Measurements from ENCODE around the gene OTUD3. TPM values are rescaled to one million over a fixed set of nuclear protein-coding genes. Genes with fewer than 3 reads are reported as not detected.
A peak's percentile ranks its signal among the peaks of the same experiment; 100 is the strongest.

OTUD3 gene, protein sequence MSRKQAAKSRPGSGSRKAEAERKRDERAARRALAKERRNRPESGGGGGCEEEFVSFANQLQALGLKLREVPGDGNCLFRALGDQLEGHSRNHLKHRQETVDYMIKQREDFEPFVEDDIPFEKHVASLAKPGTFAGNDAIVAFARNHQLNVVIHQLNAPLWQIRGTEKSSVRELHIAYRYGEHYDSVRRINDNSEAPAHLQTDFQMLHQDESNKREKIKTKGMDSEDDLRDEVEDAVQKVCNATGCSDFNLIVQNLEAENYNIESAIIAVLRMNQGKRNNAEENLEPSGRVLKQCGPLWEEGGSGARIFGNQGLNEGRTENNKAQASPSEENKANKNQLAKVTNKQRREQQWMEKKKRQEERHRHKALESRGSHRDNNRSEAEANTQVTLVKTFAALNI
- total RNA-seq (2014; rRNA removed; shearing (Covaris generic)) (3.2 and 4.8 TPM in 2 replicates), polyA plus RNA-seq (2016; fragmentation: Nextera tagmentation; extraction: Ambion mirVana) (1.7 and 1.8 TPM in 2 replicates)

DNA sequence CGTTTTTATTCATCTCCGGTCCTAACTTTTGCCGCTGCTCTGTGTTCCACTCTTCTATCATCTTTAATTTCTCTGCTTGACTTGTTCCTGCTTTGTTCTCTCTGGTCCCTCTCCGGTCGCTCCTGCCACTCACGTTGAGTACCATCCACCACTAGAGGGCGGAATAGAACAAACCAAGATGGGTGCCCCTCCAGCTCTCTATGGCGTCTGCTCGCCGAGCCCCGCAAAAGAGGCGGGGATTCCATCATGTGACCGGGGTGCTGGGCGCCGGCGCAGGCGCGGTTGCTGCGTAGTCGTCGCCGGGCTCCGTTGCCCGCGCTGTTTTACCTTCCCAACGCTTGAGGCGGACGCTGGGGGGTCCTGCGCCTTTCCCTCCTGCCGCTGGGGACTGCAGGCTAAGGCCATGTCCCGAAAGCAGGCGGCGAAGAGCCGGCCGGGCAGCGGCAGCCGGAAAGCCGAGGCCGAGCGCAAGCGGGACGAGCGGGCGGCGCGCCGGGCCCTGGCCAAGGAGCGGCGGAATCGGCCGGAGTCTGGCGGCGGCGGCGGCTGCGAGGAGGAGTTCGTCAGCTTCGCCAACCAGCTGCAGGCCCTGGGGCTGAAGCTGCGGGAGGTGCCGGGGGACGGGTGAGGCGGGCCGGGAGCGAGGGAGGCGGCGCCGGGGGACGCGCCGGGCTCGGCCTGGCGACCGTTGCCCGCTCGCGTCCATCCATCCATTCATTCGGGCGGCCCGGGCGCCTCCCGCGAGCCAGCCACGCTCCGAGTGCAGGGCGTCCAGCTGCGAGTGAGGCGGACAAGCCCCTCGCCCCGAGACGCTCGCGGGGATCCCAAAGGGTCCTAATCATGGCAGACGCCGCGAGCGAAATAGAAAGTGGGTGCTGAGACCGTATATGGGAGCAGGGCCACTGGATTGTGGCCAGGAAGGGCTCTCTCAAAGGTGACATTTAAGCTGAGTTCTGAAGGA lies at the start of gene OTUD3:
OTUD3 (plus strand) TSS at position 285 of the 961 bp plus-strand sequence; CDS start at position 404, 119 bp downstream.
- H3K27ac ChIP-seq, result peak within 1 kb of the TSS; percentile 82
- DNase-seq, result peak; percentile 99
- H2AFZ ChIP-seq, result peak within 1 kb of the TSS; percentile 99
- H3K9me2 ChIP-seq (ENCODE audit: insufficient read depth), result no peaks in the 10 kb centered on the region
- H3K9ac ChIP-seq, result peak within 1 kb of the TSS; percentile 88
- WGBS, 2 experiments (ENCODE audit: low coverage in 1 of 2, low lambda C conversion rate in 2 of 2, missing lambda C conversion rate in 2 of 2), result 1 to 2% methylated on average over 73 to 74 of the region's 97 CpGs
- H3K36me3 ChIP-seq (ENCODE audit: low read depth), result no peaks in the 10 kb centered on the region
- peaks cover 48% of the 10 kb centered on the region for H3K79me2 ChIP-seq (ENCODE audit: insufficient read depth)
- in situ Hi-C loops (cut with MboI), result no loop called here
- peaks cover 21% of the 10 kb centered on the region for H3K4me1 ChIP-seq (ENCODE audit: insufficient read depth)
- H3K9me3 ChIP-seq (ENCODE audit: low read depth), result no peaks in the 10 kb centered on the region
- TF ChIP-seq EZH2 (IDR thresholded peaks at IDR 0.05; ENCODE audit: insufficient read depth, poor library complexity, severe bottlenecking), result no peak
- no peak for TF ChIP-seq EZH2phosphoT487 (IDR thresholded peaks at IDR 0.05; ENCODE audit: insufficient read depth, low read depth)
- peak within 1 kb of the TSS; percentile 91 for H3K4me3 ChIP-seq
- H3F3A ChIP-seq (ENCODE audit: insufficient read depth), result peaks cover 17% of the 10 kb centered on the region
- peaks cover 4% of the 10 kb centered on the region; the same call in 1 of the 2 replicates for H4K20me1 ChIP-seq (ENCODE audit: insufficient read depth)
- H3K27me3 ChIP-seq (replicated peaks; ENCODE audit: insufficient read depth), result no peaks in the 10 kb centered on the region
- H3K4me2 ChIP-seq (ENCODE audit: unreplicated experiment), result peak within 1 kb of the TSS; percentile 89

DNA sequence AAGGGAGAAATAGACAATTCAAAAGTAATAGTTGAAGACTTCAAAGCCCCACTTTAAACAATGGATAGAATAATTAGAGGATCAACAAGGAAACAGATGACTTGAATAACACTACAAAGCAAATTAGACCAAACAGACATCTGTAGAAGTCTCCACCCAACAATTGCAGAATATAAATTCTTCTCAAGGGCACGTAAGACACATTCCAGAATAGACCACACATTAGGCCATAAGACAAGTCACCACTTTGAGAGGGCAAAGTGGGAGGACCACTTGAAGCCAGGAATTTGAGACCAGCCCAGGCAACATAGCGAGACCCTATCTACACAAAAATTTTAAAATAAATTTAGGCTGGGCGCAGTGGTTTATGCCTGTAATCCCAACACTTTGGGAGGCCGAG lies 46.6 kb upstream of the OTUD3 start:
- H3K27ac ChIP-seq, result no peak overlapping the region
- TF ChIP-seq EZH2 (IDR thresholded peaks at IDR 0.05; ENCODE audit: insufficient read depth, poor library complexity, severe bottlenecking), result no peak
- TF ChIP-seq EZH2phosphoT487 (IDR thresholded peaks at IDR 0.05; ENCODE audit: insufficient read depth, low read depth), result no peak
- peak; percentile 54 for DNase-seq
- no peak overlapping the region for H3K4me3 ChIP-seq
- in situ Hi-C loops (cut with MboI), result no loop called here
- no peak overlapping the region for H3K9ac ChIP-seq
- no peaks in the 10 kb centered on the region for H3F3A ChIP-seq (ENCODE audit: insufficient read depth)
- H3K79me2 ChIP-seq (ENCODE audit: insufficient read depth), result no peaks in the 10 kb centered on the region
- H3K4me2 ChIP-seq (ENCODE audit: unreplicated experiment), result no peak overlapping the region
- no peaks in the 10 kb centered on the region for H3K36me3 ChIP-seq (ENCODE audit: low read depth)
- peaks cover 12% of the 10 kb centered on the region for H3K4me1 ChIP-seq (ENCODE audit: insufficient read depth)
- H3K9me3 ChIP-seq (ENCODE audit: low read depth), result no peaks in the 10 kb centered on the region
- H2AFZ ChIP-seq, result no peak overlapping the region
- WGBS, 2 experiments (ENCODE audit: low coverage in 1 of 2, low lambda C conversion rate in 2 of 2, missing lambda C conversion rate in 2 of 2), result 70 to 85% methylated on average over 4 of the region's 4 CpGs
- no peaks in the 10 kb centered on the region for H3K9me2 ChIP-seq (ENCODE audit: insufficient read depth)
- no peaks in the 10 kb centered on the region for H4K20me1 ChIP-seq (ENCODE audit: insufficient read depth)
- no peaks in the 10 kb centered on the region for H3K27me3 ChIP-seq (replicated peaks; ENCODE audit: insufficient read depth)

DNA sequence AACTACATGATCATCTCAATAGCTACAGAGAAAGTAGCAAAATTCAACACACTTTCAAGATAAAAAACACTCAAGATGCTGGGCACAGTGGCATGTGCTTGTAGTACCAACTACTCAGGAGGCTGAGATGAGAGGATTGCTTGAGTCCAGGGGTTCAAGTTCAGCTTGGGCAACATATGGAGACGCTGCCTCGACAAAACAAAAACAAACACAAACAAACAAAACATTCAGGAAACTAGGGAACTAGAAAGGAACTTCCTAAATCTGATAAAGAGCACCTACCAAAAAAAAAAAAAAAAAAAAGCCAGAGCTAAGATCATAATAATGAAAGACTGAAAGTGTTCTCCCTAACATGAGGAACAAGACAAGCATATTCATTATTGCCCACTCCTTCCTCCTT lies 44.3 kb upstream of the OTUD3 start:
- H3F3A ChIP-seq (ENCODE audit: insufficient read depth), result no peaks in the 10 kb centered on the region
- no peak overlapping the region for H3K27ac ChIP-seq
- 80 to 82% methylated on average over 2 of the region's 2 CpGs for WGBS, 2 experiments (ENCODE audit: low coverage in 1 of 2, low lambda C conversion rate in 2 of 2, missing lambda C conversion rate in 2 of 2)

DNA sequence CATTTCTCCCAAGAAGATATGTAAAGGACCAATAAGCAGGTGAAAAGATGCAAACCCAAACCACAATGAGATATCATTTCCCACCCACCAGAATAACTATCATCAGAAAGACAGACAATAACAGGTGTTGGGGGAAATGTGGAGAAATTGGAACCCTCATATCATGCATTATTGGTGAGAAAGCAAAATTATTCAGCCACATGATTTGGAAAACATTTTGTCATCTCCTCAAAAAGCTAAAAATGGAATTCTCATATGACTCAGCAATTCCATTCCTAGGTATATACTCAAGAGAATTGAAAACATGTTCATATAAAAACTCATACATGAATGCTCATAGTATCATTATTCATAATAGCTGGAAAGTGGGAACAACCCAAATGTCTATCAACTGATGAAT lies 42.0 kb upstream of the OTUD3 start:
- Histone ChIP-seq H3K4me1 (ENCODE audit: insufficient read depth) (peaks cover 12% of the 10 kb centered on the region), H2AFZ (0 out of 2 replicates have a peak overlapping the region, but pooled peaks have one; percentile 9), H3K27ac (no peak overlapping the region), H3K9me2 (ENCODE audit: insufficient read depth) (no peaks in the 10 kb centered on the region), H3K36me3 (ENCODE audit: low read depth) (no peaks in the 10 kb centered on the region), H3K9me3 (ENCODE audit: low read depth) (no peaks in the 10 kb centered on the region), H3K79me2 (ENCODE audit: insufficient read depth) (no peaks in the 10 kb centered on the region), H3K4me3 (no peak overlapping the region), H4K20me1 (ENCODE audit: insufficient read depth) (no peaks in the 10 kb centered on the region), H3K9ac (no peak overlapping the region), H3K4me2 (ENCODE audit: unreplicated experiment) (no peak overlapping the region), H3K27me3 (replicated peaks; ENCODE audit: insufficient read depth) (no peaks in the 10 kb centered on the region), H3F3A (ENCODE audit: insufficient read depth) (no peaks in the 10 kb centered on the region)
- TF ChIP-seq EZH2 (IDR thresholded peaks at IDR 0.05; ENCODE audit: insufficient read depth, poor library complexity, severe bottlenecking), result no peak
- TF ChIP-seq EZH2phosphoT487 (IDR thresholded peaks at IDR 0.05; ENCODE audit: insufficient read depth, low read depth), result no peak
- DNase-seq, result peak; percentile 54
- in situ Hi-C loops (cut with MboI), result no loop called here

More for the DNA sequence above, 44.3 kb upstream of the OTUD3 start:
- no peaks in the 10 kb centered on the region for H3K27me3 ChIP-seq (replicated peaks; ENCODE audit: insufficient read depth)
- no peaks in the 10 kb centered on the region for H3K36me3 ChIP-seq (ENCODE audit: low read depth)
- H3K9me2 ChIP-seq (ENCODE audit: insufficient read depth), result no peaks in the 10 kb centered on the region
- no peaks in the 10 kb centered on the region for H3K79me2 ChIP-seq (ENCODE audit: insufficient read depth)
- H3K4me1 ChIP-seq (ENCODE audit: insufficient read depth), result peaks cover 13% of the 10 kb centered on the region
- no peaks in the 10 kb centered on the region for H3K9me3 ChIP-seq (ENCODE audit: low read depth)
- no peak overlapping the region for H3K4me2 ChIP-seq (ENCODE audit: unreplicated experiment)
- in situ Hi-C loops (cut with MboI), result no loop called here
- H3K4me3 ChIP-seq, result no peak overlapping the region
- no peak for DNase-seq
- TF ChIP-seq EZH2 (IDR thresholded peaks at IDR 0.05; ENCODE audit: insufficient read depth, poor library complexity, severe bottlenecking) (no peak), EZH2phosphoT487 (IDR thresholded peaks at IDR 0.05; ENCODE audit: insufficient read depth, low read depth) (no peak)
- H4K20me1 ChIP-seq (ENCODE audit: insufficient read depth), result no peaks in the 10 kb centered on the region
- no peak overlapping the region for H2AFZ ChIP-seq
- no peak overlapping the region for H3K9ac ChIP-seq

All from GM23248 (cell line).